Lower leg skin (tissue), 4 donors: Measurements from ENCODE around the gene TRAPPC6A. TPM values are rescaled to one million over a fixed set of nuclear protein-coding genes. Genes with fewer than 3 reads are reported as not detected.

ENCODE experiments used
- DNase-seq, 2 donors: peaks; one replicate each; pipeline ENCODE4 v3.0.0-alpha.2; 2019; ENCODE audit warnings: low spot score in 2 of 2
- H3K4me3 ChIP-seq: fragments of 200-600 bp; sonication (generic); 2 replicates; pipeline ENCODE4 v1.5.1; 2017; ENCODE audit warnings: mild to moderate bottlenecking, low read depth; ENCODE audit not compliant: poor library complexity, severe bottlenecking
- CTCF ChIP-seq, 3 donors: fragments of 450-650 bp; IDR thresholded peaks; one replicate each; pipeline ENCODE4 v1.5.1; 2016; ENCODE audit warnings: antibody characterized with exemption in 3 of 3, mild to moderate bottlenecking in 3 of 3, moderate library complexity in 2 of 3
- POLR2A ChIP-seq, 2 donors: fragments of 450-650 bp; IDR thresholded peaks; one replicate each; pipeline ENCODE4 v1.6.1; 2016 to 2017; ENCODE audit warnings: antibody characterized with exemption in 2 of 2, mild to moderate bottlenecking in 1 of 2, moderate library complexity in 1 of 2
- WGBS, 2 donors: methylation state at CpG; one replicate each; pipeline ENCODE4 v1.1.5; 2018; 5-methylcytosine and 5-hydroxymethylcytosine counted together
- intact Hi-C: fragments of 100-400 bp; cut with DNase I; formaldehyde crosslinking; loops from one replicate; pipeline ENCODE4 v1.15.0; 2023; ENCODE audit warnings: low total_unique reads
- total RNA-seq, 4 donors: library from RNA; depleted of rRNA; stranded (reverse); fragments of >200 nt; gene quantifications; one replicate each; pipeline ENCODE4 v1.1.0, GENCODE V29; 2016

Gene TRAPPC6A
- total RNA-seq, 4 donors from 2014 or later: 36.0 to 52.3 (median 47.9) TPM

GRCh38 chr19:45140533-45140932, 37.5 kb downstream of the TRAPPC6A start:
- TF ChIP-seq POLR2A (IDR thresholded peaks at IDR 0.05) (no peak), CTCF (IDR thresholded peaks at IDR 0.05) (no peak)
- no peak for DNase-seq
- no peak overlapping the region for H3K4me3 ChIP-seq
- intact Hi-C loops: no loop called here
- 85 to 92% methylated on average over 8 to 9 of the region's 11 CpGs for WGBS, 2 donors

- intact Hi-C loops: no loop called here
- no peak for DNase-seq
Observed at GRCh38 chr19:45140144-45140503, 37.9 kb downstream of the TRAPPC6A start.

GRCh38 chr19:45139286-45140143, 38.5 kb downstream of the TRAPPC6A start:
- WGBS, 2 donors: 83 to 89% methylated on average over 19 to 24 of the region's 24 CpGs
- DNase-seq: peak in 1 of 2 donors; percentile 82
- intact Hi-C loops: no loop called here
- no peak for TF ChIP-seq CTCF (IDR thresholded peaks at IDR 0.05)
- no peak for TF ChIP-seq POLR2A (IDR thresholded peaks at IDR 0.05)
- H3K4me3 ChIP-seq: no peak overlapping the region

More at GRCh38 chr19:45140144-45140503, 37.9 kb downstream of the TRAPPC6A start:
- no peak overlapping the region for H3K4me3 ChIP-seq
- WGBS, 2 donors: 73 to 88% methylated on average over 8 of the region's 8 CpGs
- TF ChIP-seq POLR2A (IDR thresholded peaks at IDR 0.05) (no peak), CTCF (IDR thresholded peaks at IDR 0.05) (no peak)

- intact Hi-C loops: no loop called here
- TF ChIP-seq CTCF (IDR thresholded peaks at IDR 0.05) (no peak), POLR2A (IDR thresholded peaks at IDR 0.05) (no peak)
- no peak overlapping the region for H3K4me3 ChIP-seq
- WGBS, 2 donors: 52 to 58% methylated on average over 11 of the region's 11 CpGs
- DNase-seq: no peak
Observed at GRCh38 chr19:45138303-45138751, 39.7 kb downstream of the TRAPPC6A start.

- intact Hi-C loops: no loop called here
- DNase-seq: no peak
- TF ChIP-seq POLR2A (IDR thresholded peaks at IDR 0.05) (no peak), CTCF (IDR thresholded peaks at IDR 0.05) (no peak)
- H3K4me3 ChIP-seq: no peak overlapping the region
- WGBS, 2 donors: 76 to 81% methylated on average over 17 of the region's 17 CpGs
Observed at GRCh38 chr19:45137179-45137761, 40.8 kb downstream of the TRAPPC6A start.
